BJ (cell line): ENCODE data around the gene SYNGR3. TPM values are rescaled to one million over a fixed set of nuclear protein-coding genes. Genes with fewer than 3 reads are reported as not detected.

ENCODE experiments used
- CTCF ChIA-PET: fragments of 350-600 bp; formaldehyde crosslinking; extraction: SDS; loops from one replicate; lab custom pipeline; 2021; ENCODE audit warnings: antibody characterized with exemption, inconsistent platforms; lab: Yijun Ruan, JAX
- POLR2A ChIA-PET: fragments of 300-600 bp; sonication (Branson Sonifier 250); formaldehyde crosslinking; extraction: SDS; loops from one replicate; lab custom pipeline; 2021; ENCODE audit warnings: antibody characterized with exemption; lab: Charles Lee
- DNase-seq: peaks from one replicate; pipeline ENCODE4 v3.0.0-alpha.2; 2011; ENCODE audit warnings: low read depth
- H3K27me3 ChIP-seq: 2 replicates; pipeline ENCODE4 v1.6.0; 2011; ENCODE audit warnings: low read length; ENCODE audit not compliant: control insufficient read depth, insufficient read depth
- H3K36me3 ChIP-seq: 2 replicates; pipeline ENCODE4 v1.5.1; 2011; ENCODE audit warnings: low read length; ENCODE audit not compliant: control insufficient read depth, insufficient read depth
- H3K4me3 ChIP-seq: 2 replicates; pipeline ENCODE4 v1.5.1; 2011; ENCODE audit warnings: low read depth, mild to moderate bottlenecking, control low read depth, low read length
- CTCF ChIP-seq: IDR thresholded peaks from 2 replicates; pipeline ENCODE4 v1.5.1; 2011; ENCODE audit warnings: low read depth, mild to moderate bottlenecking, control low read depth, inconsistent platforms, low read length, moderate library complexity; ENCODE audit not compliant: insufficient read depth
- polyA plus RNA-seq: library from polyadenylated mRNA; depleted of rRNA; stranded (reverse); fragments of >200 nt; gene quantifications from 2 replicates; pipeline ENCODE4 v1.2.3, GENCODE V29; 2011

SYNGR3 gene
- polyA plus RNA-seq, 1 experiment: 3.3 TPM

GRCh38 chr16:2015947-2016208 lies 26.1 kb downstream of the SYNGR3 start:
- peaks cover 6% of the 10 kb centered on the region; the same call in 1 of the 2 replicates for H3K27me3 ChIP-seq
- TF ChIP-seq CTCF: no peak
- POLR2A ChIA-PET: no interaction called here
- no peak overlapping the region for H3K4me3 ChIP-seq
- CTCF ChIA-PET: interaction anchor here (1.5 to 3.4 kb wide), 2 partner anchors 32 to 125 kb away, joined by 5 to 15 read pairs; partner anchors contain the start of genes NTHL1 and TSC2
- H3K36me3 ChIP-seq: no peaks in the 10 kb centered on the region
- DNase-seq: no peak

DNA sequence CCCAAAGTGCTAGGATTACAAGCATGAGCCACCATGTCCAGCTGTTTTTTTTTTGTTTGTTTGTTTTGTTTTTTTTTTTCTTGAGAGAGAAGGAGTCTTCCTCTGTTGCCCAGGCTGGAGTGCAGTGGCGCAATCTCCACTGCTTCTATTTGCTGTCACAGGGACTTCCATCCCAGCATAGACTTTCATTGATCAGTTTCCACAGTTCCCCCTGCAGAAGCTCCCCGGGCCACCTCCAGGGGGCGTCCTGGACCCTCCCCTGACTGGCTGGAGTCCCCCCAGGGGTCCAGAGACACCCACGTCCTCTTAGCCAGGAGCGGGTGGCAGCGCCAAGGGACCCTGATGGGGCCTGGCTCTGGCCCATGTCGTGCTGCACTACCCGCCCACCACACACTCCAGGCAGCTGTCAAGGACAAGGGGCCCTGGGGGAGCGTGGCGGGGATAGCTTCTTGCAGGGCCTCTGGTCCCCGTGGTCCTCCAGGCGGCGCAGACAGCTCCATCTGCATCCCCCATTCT lies 26.7 kb downstream of the SYNGR3 start:
- POLR2A ChIA-PET: no interaction called here
- Histone ChIP-seq H3K4me3 (no peak overlapping the region), H3K27me3 (peaks cover 6% of the 10 kb centered on the region; the same call in 1 of the 2 replicates), H3K36me3 (no peaks in the 10 kb centered on the region)
- peak; percentile 53 for TF ChIP-seq CTCF
- CTCF ChIA-PET: interaction anchor here (0.8 to 3.4 kb wide), 3 partner anchors 13 to 124 kb away, joined by 3 to 15 read pairs (median 5); partner anchors contain the start of genes NTHL1 and TSC2
- DNase-seq: no peak

- ChIA-PET CTCF (interaction anchor here (1.5 to 2.7 kb wide), 5 partner anchors 15 to 134 kb away, joined by 3 to 8 read pairs (median 4); partner anchors contain the start of genes NTHL1, RPS2 and TSC2), POLR2A (no interaction called here)
These were observed 29.7 kb downstream of the SYNGR3 start, which contains the start of gene NPW for GRCh38 chr16:2019518-2019920. Gene NPW, plus strand, starts transcription at chr16:2019785.

DNA sequence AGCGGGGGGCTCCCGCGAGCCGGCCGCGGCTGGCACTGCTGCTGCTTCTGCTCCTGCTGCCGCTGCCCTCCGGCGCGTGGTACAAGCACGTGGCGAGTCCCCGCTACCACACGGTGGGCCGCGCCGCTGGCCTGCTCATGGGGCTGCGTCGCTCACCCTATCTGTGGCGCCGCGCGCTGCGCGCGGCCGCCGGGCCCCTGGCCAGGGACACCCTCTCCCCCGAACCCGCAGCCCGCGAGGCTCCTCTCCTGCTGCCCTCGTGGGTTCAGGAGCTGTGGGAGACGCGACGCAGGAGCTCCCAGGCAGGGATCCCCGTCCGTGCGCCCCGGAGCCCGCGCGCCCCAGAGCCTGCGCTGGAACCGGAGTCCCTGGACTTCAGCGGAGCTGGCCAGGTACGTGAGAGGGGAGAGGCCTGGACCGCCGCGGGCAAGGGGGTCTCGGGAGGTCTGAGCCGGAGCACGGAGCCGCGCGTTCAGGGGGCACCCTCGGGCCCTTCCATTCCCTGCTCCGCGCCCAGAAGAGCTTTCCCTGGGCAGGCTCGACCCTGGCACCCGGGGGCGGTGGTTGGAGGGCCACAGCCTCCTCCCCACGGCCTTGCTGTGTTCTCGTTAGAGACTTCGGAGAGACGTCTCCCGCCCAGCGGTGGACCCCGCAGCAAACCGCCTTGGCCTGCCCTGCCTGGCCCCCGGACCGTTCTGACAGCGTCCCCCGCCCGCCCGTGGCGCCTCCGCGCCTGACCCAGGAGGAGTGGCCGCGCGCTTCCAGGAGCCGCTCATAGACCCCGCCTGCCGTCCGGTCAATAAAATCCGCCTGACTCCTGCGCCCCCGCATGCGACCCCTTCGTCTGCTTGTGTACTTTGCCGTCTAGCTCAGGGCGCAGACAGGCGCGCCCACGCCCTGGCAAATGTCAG lies 30.4 kb downstream of the SYNGR3 start:
- Histone ChIP-seq H3K27me3 (peaks cover 6% of the 10 kb centered on the region; the same call in 1 of the 2 replicates), H3K4me3 (no peak overlapping the region), H3K36me3 (no peaks in the 10 kb centered on the region)
- ChIA-PET CTCF (interaction anchor here (0.7 to 2.7 kb wide), 6 partner anchors 16 to 133 kb away, joined by 3 to 8 read pairs (median 4); partner anchors contain the start of genes NTHL1, RPS2 and TSC2), POLR2A (no interaction called here)
- no peak for DNase-seq
- TF ChIP-seq CTCF: no peak

More at GRCh38 chr16:2019518-2019920, 29.7 kb downstream of the SYNGR3 start, which contains the start of gene NPW:
- Histone ChIP-seq H3K36me3 (no peaks in the 10 kb centered on the region), H3K27me3 (peaks cover 6% of the 10 kb centered on the region; the same call in 1 of the 2 replicates), H3K4me3 (no peak within 1 kb of the TSS)
- no peak for TF ChIP-seq CTCF
- DNase-seq: no peak

DNA sequence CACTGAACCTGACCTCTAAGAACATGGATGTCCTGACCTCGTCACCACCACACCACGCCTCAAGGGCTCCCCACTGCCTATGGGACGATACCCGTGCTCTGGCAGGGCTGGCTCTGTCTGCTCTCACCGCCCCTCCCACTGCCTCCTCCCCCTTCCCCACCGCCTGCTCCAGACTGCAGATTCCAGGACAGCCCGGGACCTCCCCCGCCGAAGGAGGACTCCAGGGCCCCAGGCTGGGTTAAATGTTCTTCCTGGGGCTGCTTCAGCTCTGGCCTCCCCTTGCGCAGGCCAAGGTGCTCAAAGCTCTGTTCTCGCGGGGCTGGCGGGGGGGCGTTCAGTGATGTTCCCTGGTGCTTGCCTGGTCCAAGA lies 32.9 kb downstream of the SYNGR3 start:
- no peaks in the 10 kb centered on the region for H3K36me3 ChIP-seq
- H3K27me3 ChIP-seq: peaks cover 6% of the 10 kb centered on the region; the same call in 1 of the 2 replicates
- no peak for TF ChIP-seq CTCF
- peak overlapping the region; percentile 4 for H3K4me3 ChIP-seq
- ChIA-PET CTCF (interaction anchor here (0.6 to 4.2 kb wide), 37 partner anchors 9 to 1054 kb away, joined by 3 to 34 read pairs (median 4); partner anchors contain the start of gene TRAF7), POLR2A (interaction anchor here (0.5 to 0.6 kb wide), 3 partner anchors 43 to 152 kb away, joined by 3 to 22 read pairs (median 5); no protein-coding TSS in a partner anchor)
- no peak for DNase-seq
